Tibial artery (tissue), 4 donors: ENCODE results near the gene RNASE9.

Experiments
- DNase-seq, 2 donors: peaks; one replicate each; pipeline ENCODE4 v3.0.0-alpha.2; 2019
- H3K27ac ChIP-seq, 2 donors: fragments of 200-600 bp; sonication (generic) in 1 of 2; 1 replicate in 1 of 2; 2 replicates in 1 of 2; pipeline ENCODE4 v1.5.1; 2018 to 2019; ENCODE audit warnings: mild to moderate bottlenecking in 1 of 2
- H3K27me3 ChIP-seq, 2 donors: fragments of 200-600 bp; sonication (generic) in 1 of 2; one replicate each; pipeline versions ENCODE4 v1.5.1 to v1.6.0; 2016 to 2019
- H3K36me3 ChIP-seq, 3 donors: fragments of 200-600 bp; sonication (generic) in 2 of 3; one replicate each; pipeline ENCODE4 v1.5.1; 2016 to 2019; ENCODE audit warnings: mild to moderate bottlenecking in 2 of 3
- H3K4me1 ChIP-seq, 4 donors: fragments of 200-600 bp; sonication (generic) in 2 of 4; 1 replicate in 3 of 4; 2 replicates in 1 of 4; pipeline ENCODE4 v1.5.1; 2016 to 2019
- H3K4me3 ChIP-seq, 2 donors: fragments of 200-600 bp; sonication (generic) in 1 of 2; 1 replicate in 1 of 2; 2 replicates in 1 of 2; pipeline ENCODE4 v1.5.1; 2018 to 2019; ENCODE audit warnings: mild to moderate bottlenecking in 2 of 2
- H3K9me3 ChIP-seq, 3 donors: fragments of 200-600 bp; sonication (generic) in 1 of 3; one replicate each; pipeline ENCODE4 v1.5.1; 2016 to 2019
- CTCF ChIP-seq, 2 experiments: fragments of 200-600 bp in 1 of 2; fragments of 450-650 bp in 1 of 2; IDR thresholded peaks; one replicate each; pipeline ENCODE4 v1.5.1; 2017 to 2019; ENCODE audit warnings: antibody characterized with exemption in 2 of 2, mild to moderate bottlenecking in 1 of 2, moderate library complexity in 1 of 2
- intact Hi-C: fragments of 100-400 bp; cut with DNase I; formaldehyde crosslinking; loops from one replicate; pipeline ENCODE4 v1.15.0; 2023; ENCODE audit warnings: low total_unique reads

RNASE9 gene

GRCh38 chr14:20557212-20557542 is 3.7 kb downstream of the RNASE9 start:
- no peak for DNase-seq
- Histone ChIP-seq H3K4me1 (no peaks in the 10 kb centered on the region), H3K36me3 (no peaks in the 10 kb centered on the region), H3K27ac (no peak overlapping the region), H3K9me3 (no peaks in the 10 kb centered on the region), H3K27me3 (no peaks in the 10 kb centered on the region), H3K4me3 (no peak overlapping the region)
- intact Hi-C loops, result no loop called here
- TF ChIP-seq CTCF (IDR thresholded peaks at IDR 0.05), result no peak

GRCh38 chr14:20556500-20557211 is 4.2 kb downstream of the RNASE9 start:
- Histone ChIP-seq H3K9me3 (no peaks in the 10 kb centered on the region), H3K36me3 (no peaks in the 10 kb centered on the region), H3K4me1 (no peaks in the 10 kb centered on the region), H3K27me3 (no peaks in the 10 kb centered on the region), H3K27ac (no peak overlapping the region), H3K4me3 (no peak overlapping the region)
- intact Hi-C loops, result no loop called here
- DNase-seq, result no peak
- no peak for TF ChIP-seq CTCF (IDR thresholded peaks at IDR 0.05)

- Histone ChIP-seq H3K27ac (no peak overlapping the region), H3K4me3 (no peak overlapping the region), H3K4me1 (no peaks in the 10 kb centered on the region), H3K27me3 (no peaks in the 10 kb centered on the region), H3K9me3 (no peaks in the 10 kb centered on the region), H3K36me3 (no peaks in the 10 kb centered on the region)
- intact Hi-C loops, result no loop called here
- TF ChIP-seq CTCF (IDR thresholded peaks at IDR 0.05), result no peak
- DNase-seq, result no peak
These were observed 5.0 kb downstream of the RNASE9 start for GRCh38 chr14:20555845-20556244.

GRCh38 chr14:20553024-20553423 is 7.8 kb downstream of the RNASE9 start:
- no peak for DNase-seq
- intact Hi-C loops, result no loop called here
- H3K4me3 ChIP-seq, result no peak overlapping the region
- H3K36me3 ChIP-seq, result no peaks in the 10 kb centered on the region
- no peaks in the 10 kb centered on the region for H3K9me3 ChIP-seq
- H3K4me1 ChIP-seq, result no peaks in the 10 kb centered on the region
- no peak overlapping the region for H3K27ac ChIP-seq
- TF ChIP-seq CTCF (IDR thresholded peaks at IDR 0.05), result no peak
- no peaks in the 10 kb centered on the region for H3K27me3 ChIP-seq

GRCh38 chr14:20551606-20552005 is 9.2 kb downstream of the RNASE9 start:
- intact Hi-C loops, result no loop called here
- H3K27me3 ChIP-seq, result no peaks in the 10 kb centered on the region
- no peak for DNase-seq

More at GRCh38 chr14:20551606-20552005, 9.2 kb downstream of the RNASE9 start:
- Histone ChIP-seq H3K4me3 (no peak overlapping the region), H3K4me1 (no peaks in the 10 kb centered on the region), H3K9me3 (no peaks in the 10 kb centered on the region), H3K36me3 (no peaks in the 10 kb centered on the region), H3K27ac (no peak overlapping the region)
- TF ChIP-seq CTCF (IDR thresholded peaks at IDR 0.05), result no peak
